CD1c-positive myeloid dendritic cell (primary cell): ENCODE data around the gene PPP2R2B.

Experiments used
- DNase-seq: peaks from one replicate; pipeline ENCODE4 v3.0.0-alpha.2; 2016; ENCODE audit errors: extremely low spot score

Gene PPP2R2B

DNA sequence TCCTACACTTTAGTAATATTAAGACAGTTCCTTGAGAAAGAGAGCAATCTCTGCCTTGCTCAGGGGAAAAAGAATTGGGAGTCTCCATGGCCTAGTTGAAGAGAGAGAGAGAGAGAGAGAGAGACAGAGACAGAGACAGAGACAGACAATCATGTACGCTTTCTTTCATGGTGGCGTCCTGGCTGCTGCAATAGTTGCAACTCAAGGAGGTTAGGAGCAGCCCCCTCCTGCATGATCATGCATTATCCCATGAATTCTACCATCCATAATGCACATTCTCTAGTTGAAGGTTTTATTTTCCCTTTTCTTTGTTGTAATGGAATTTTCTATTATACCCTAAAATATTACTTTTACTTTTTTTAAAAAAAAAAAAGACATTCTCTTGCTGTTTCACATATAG lies 50.7 kb downstream of the PPP2R2B start:
- no peak for DNase-seq

GRCh38 chr5:146825033-146825432 lies 53.5 kb downstream of the PPP2R2B start:
- DNase-seq: no peak

- DNase-seq: no peak
Observed at GRCh38 chr5:146821732-146822131, 56.8 kb downstream of the PPP2R2B start.

DNA sequence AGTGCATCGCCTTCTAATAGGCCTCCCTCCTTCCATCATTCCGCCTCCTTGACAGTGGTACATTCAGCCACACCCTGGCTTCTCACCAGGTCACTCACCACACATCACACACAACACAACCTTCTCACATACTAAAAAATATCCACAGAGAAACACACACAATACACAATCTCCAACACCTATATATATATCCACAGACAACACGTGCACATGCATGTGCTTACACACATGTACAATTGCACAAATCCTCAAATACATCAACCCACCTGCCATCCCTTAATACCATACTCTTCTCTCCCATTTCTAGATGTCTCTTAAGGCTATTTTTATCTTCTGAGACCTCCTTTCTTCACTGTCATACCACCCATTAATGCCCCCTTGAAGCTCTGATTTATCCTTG lies 57.6 kb downstream of the PPP2R2B start:
- no peak for DNase-seq

DNA sequence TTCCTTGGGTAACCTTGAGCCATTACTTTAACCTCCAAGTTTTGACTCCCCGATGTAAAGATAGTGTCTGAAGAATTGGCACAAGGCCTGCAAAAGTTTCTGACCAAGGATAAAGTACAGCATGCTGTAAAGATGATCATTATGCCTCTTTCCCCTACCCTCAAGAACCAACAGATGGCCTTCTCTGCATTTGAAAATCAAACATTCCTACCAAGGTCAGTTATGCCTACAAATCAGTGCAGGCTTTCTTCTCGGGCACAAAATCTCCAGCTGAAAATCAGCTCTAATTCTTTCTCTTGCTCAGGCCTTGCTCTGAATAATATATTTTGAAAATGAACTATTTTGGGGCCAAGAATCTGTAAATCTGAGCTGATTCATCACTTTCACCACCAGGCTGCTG lies 59.7 kb downstream of the PPP2R2B start:
- no peak for DNase-seq

DNA sequence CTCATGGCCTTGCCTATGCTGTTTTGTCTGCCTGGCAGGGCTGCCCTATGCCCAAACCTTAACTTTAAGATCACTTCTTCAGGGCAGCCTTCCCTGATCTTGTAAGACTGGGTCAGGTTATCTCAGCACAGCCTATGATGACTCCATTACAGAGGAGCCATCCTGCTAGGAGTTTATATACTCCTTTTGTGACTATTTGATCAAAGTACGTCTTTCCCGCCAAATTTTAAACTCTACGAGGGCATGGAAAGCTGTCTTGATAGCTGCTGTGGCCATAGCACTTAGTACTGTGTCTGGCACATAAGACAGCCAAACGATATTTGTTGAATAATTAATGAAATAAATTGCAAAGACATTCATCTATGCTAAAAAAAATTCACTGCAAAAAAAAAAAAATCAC lies 60.6 kb downstream of the PPP2R2B start:
- no peak for DNase-seq

GRCh38 chr5:146816775-146817387 lies 61.7 kb downstream of the PPP2R2B start:
- DNase-seq: no peak

GRCh38 chr5:146815411-146815810 lies 63.1 kb downstream of the PPP2R2B start:
- no peak for DNase-seq

DNA sequence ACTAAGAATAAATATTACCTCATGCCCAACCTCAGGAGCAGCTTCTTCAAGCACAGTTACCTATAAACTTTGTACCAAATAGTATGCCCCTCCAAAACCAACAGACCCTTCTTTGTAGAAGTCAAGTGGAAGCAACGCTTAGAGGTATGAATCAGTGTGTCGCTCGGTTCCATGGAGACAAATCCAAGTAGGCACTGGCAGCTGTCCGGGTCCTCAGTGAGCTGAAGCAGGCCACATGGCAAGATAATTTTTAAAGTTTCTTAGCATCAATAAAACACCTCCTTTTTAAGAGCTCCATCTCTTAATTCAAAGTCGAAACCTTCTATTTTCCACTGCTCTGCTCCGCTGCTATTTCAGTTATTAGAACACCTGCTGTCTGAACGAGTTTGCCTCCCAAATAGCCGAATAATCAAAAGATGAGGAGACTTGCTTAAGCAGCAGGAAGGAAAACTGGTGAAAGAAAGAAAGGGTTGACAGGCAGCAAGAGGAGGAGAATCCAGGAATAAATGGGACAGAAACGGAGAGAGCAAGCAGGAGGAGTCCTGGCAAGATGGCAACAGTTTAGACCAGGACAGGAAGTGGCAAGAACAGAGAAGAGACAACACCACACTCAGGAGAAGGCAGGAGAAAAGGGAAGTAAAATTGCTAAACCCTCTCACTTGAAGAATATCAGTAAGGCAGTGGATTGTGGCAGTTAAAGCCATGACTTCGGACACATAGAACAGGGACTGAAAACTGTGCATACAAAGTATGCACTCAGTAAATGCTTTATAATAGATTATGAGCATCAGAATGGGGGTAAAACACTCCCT lies 65.0 kb downstream of the PPP2R2B start:
- peak; percentile 14 for DNase-seq

GRCh38 chr5:146805081-146805480 lies 73.5 kb downstream of the PPP2R2B start:
- no peak for DNase-seq

DNA sequence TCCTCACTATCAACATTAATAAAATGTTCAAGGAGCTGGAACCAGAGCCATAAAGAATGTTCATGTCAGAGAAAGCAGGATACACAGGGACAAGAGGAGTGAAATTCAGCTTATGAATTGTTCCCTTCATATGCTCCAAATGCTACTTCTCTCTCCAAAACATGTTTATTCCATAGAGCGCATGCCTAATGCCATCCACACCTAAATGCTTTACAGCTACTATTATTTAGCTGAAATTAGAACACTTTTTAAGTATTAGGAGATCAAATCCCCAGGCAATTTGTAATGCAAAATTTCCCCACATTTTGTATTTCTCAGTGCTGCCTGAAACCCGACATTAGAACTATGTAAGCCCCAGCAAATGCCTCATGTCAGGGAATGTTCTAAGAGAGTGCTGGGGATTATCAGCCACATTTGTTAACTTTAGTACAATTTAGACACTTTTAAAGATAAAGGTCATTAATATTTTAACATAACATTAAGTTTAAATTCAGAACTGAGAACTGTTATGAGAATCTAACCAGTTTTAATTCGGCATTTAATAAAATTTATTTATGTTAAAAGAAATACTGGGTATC lies 75.5 kb downstream of the PPP2R2B start:
- no peak for DNase-seq

GRCh38 chr5:146799671-146800070 lies 78.9 kb downstream of the PPP2R2B start:
- DNase-seq: no peak

DNA sequence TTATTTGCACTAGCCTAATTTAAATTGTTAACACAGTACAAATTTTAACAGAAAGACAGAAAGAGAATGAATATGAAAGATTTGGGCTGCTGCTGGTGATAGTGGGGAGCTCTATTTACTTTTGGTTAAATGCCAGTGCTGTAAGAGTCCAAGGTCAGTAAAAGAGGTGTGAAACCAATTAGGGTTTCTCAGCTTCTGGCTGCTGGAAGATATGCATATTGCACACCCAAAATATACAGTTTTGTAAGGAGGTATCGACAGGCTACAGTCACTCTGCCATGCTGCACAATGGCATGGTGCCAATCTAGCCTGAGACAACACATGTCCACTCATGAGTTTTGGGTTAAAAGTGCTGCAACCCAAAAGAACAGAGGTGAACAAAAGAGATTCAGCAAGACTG lies 79.3 kb downstream of the PPP2R2B start:
- no peak for DNase-seq

DNA sequence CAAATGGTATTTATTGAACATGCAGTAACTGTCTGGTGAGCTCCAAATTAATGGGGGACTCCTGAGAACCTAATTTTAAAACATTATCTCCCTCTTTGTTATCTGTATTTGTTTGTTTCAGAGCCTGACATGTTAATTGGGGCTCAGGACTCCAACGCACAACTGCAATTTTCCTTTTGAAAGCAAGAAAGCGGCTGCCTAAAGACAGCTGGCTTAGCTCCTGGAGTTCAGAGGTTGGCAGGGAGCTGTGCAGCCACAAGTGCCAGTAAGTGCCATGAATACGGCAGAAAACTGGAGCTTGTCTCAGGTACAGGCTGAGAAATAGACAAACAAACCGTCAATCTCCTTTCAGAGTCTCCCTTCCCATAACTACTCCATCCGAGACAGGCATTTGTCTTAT lies 80.9 kb downstream of the PPP2R2B start:
- no peak for DNase-seq

DNA sequence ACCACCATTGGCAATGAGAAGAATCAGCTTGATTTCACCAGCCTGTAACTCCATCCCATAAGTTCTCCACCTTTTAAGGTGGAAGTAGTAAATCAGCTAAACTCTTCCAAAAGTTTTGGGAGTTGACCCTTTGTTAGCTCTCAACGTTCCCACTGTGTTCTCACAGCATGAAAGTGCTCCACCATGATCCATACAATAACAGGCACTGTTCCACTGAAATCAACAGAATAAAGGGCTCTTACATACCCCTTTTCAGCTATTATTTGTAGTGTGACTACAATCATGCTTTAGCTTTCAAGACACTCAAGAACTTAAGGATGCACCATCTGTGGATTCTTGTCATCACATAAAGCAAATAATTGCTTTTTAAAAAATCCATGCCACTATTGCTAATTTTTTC lies 81.6 kb downstream of the PPP2R2B start:
- DNase-seq: no peak

- DNase-seq: no peak
Observed at GRCh38 chr5:146796144-146796543, 82.4 kb downstream of the PPP2R2B start.

- DNase-seq: peak; percentile 47
Observed at GRCh38 chr5:146794326-146795029, 84.1 kb downstream of the PPP2R2B start.

GRCh38 chr5:146793709-146794108 lies 84.8 kb downstream of the PPP2R2B start:
- no peak for DNase-seq

- DNase-seq: no peak
Observed at GRCh38 chr5:146791471-146791870, 87.1 kb downstream of the PPP2R2B start.

- DNase-seq: no peak
Observed at GRCh38 chr5:146789712-146790653, 88.6 kb downstream of the PPP2R2B start.

DNA sequence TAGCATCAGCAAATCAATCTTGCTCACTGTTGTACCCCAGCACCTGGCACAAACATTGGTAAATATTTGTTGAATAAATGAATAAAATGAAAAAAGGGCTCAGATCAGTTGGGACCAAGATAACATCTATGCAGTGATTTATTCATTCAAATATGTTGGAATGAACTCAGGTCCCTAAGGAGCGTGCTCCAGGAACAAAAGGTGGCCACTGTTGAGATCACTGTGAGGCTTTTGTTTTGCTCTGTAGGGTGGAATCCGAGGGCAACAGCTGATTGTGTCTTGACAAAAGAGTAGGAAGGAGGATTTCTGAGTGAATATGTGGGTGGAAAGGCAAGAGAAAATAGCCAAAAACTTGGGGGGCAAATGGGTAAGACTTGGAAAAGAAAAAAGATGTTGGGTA lies 89.7 kb downstream of the PPP2R2B start:
- DNase-seq: no peak
